C4-2B (cell line): ENCODE results near the gene SOCS7.

ENCODE experiments used
- H3K27ac ChIP-seq: fragments of 450-650 bp; 2 replicates; pipeline ENCODE4 v1.5.1; 2017
- ZFX ChIP-seq: fragments of 450-650 bp; IDR thresholded peaks from 2 replicates; pipeline ENCODE4 v1.6.1; 2017
- TF ChIP-seq, protein P1 (sequence below): fragments of 450-650 bp; conservative IDR thresholded peaks from 2 replicates; pipeline ENCODE4 v1.5.1; 2017; ENCODE audit warnings: mild to moderate bottlenecking

SOCS7 gene

DNA sequence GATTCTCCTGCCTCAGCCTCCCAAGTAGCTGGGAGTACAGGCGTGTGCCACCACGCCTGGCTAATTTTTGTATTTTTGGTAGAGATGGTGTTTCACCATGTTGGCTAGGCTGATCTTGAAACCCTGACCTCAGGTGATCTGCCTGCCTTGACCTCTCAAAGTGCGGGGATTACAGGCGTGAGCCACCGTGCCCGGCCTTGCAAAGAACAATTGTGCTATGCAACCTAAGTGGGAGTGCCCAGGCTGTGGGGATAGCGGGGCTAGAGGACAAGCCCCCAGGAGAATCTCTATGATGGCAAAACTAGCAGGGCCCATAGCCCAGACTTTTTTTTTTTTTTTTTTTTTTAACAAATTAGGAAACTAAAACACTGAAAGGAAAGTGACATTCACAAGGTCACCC is 5.9 kb upstream of the SOCS7 start:
- TF ChIP-seq, protein P1, sequence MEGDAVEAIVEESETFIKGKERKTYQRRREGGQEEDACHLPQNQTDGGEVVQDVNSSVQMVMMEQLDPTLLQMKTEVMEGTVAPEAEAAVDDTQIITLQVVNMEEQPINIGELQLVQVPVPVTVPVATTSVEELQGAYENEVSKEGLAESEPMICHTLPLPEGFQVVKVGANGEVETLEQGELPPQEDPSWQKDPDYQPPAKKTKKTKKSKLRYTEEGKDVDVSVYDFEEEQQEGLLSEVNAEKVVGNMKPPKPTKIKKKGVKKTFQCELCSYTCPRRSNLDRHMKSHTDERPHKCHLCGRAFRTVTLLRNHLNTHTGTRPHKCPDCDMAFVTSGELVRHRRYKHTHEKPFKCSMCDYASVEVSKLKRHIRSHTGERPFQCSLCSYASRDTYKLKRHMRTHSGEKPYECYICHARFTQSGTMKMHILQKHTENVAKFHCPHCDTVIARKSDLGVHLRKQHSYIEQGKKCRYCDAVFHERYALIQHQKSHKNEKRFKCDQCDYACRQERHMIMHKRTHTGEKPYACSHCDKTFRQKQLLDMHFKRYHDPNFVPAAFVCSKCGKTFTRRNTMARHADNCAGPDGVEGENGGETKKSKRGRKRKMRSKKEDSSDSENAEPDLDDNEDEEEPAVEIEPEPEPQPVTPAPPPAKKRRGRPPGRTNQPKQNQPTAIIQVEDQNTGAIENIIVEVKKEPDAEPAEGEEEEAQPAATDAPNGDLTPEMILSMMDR = no peak
- no peak for TF ChIP-seq ZFX
- H3K27ac ChIP-seq = no peak overlapping the region

DNA sequence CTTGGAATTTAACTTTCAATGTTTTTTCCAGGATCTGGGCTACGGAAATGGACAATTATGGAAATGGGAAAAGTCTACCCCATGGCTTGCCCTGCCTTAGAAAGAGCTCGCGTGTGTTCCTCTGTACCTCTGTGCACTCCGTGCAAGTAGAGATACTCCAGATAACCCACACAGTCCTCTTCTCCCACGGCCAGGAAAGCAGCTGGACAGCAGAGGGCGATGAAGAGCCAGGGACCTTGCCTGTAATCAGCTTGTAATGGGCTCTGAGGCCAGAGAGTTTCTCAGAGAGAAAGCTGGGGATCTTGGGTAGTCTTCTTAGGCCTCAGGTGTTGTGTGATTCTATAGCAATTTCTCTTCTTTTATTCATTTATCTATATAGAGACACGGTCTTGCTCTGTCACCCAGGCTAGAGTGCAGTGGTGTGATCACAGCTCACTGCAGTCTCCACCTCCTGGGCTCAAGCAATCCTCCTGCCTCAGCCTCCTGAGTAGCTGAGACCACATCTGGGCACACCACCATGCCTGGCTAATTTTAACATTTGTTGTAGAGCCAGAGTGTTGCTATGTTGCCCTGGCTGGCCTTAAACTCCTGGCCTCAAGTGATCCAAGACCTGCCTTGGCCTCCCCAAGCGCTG is 2.4 kb upstream of the SOCS7 start:
- TF ChIP-seq ZFX = no peak
- TF ChIP-seq, protein P1 = peak; percentile 98
- H3K27ac ChIP-seq = no peak overlapping the region

DNA sequence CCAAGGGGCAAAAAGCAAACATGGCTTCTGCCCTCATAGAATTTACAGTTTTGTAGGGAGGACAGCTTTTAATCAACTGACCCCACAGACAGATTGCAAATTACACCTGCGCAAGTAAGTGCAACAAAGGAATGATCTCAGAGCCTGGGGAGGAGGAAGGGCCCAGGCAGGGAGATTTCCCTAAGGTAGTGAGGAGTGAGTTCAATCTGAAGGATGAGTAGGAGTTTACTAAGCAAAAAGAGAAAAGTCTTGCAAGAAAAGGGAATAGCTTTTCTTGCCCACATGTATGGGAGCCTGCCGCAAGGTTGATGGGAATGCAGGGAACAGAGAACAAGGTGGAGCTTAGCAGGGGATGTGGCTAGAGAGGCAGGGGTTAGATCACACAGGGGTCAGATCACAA is 1.6 kb upstream of the SOCS7 start:
- H3K27ac ChIP-seq = no peak overlapping the region
- TF ChIP-seq, protein P1 = no peak
- no peak for TF ChIP-seq ZFX

DNA sequence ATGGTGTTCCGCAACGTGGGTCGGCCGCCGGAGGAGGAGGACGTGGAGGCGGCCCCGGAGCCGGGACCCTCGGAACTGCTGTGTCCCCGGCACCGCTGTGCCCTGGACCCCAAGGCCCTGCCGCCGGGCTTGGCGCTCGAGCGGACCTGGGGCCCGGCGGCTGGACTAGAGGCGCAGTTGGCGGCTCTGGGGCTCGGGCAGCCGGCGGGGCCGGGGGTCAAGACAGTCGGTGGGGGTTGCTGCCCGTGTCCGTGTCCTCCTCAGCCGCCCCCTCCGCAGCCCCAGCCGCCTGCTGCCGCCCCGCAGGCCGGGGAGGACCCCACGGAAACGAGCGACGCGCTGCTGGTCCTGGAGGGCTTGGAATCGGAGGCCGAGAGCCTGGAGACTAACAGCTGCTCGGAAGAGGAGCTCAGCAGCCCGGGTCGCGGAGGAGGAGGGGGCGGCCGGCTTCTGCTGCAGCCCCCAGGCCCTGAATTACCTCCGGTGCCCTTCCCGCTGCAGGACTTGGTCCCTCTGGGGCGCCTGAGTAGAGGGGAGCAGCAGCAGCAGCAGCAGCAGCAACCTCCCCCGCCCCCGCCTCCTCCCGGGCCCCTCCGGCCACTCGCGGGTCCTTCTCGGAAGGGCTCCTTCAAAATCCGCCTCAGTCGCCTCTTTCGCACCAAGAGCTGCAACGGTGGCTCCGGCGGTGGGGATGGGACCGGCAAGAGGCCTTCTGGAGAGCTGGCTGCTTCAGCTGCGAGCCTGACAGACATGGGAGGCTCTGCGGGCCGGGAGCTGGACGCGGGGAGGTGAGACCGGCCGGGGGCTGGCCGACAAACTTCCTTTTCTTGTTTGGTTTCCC is 821 bp downstream of the SOCS7 start:
- peak overlapping the region; percentile 75 for H3K27ac ChIP-seq
- peak; percentile 17 for TF ChIP-seq ZFX
- TF ChIP-seq, protein P1 = no peak

DNA sequence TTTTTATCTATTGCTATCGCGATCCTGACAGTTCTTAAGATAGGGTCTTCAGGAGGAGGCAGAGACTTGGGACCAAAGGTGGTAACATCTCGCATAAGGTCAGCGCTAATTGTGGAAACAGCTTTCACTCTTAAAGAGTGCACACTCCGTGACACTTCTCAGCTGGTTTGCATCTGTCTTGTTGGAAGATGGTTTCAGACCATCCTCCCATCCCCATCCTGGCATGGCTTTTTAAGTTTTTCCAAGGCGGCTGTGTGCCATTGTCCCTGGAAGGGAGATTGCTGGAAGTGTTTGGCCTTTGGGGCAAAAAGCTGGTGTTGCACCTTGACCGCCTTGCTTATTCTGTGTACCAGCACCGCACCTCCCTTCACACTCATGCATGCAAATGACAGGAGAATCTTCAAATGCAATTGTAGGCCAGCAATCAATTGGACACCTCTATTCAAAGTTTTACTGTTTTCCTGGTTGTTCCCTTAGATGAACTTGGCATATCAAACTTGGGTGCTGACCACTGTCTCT is 1.5 kb downstream of the SOCS7 start:
- peak overlapping the region; percentile 75 for H3K27ac ChIP-seq
- TF ChIP-seq, protein P1 = no peak
- TF ChIP-seq ZFX = no peak

DNA sequence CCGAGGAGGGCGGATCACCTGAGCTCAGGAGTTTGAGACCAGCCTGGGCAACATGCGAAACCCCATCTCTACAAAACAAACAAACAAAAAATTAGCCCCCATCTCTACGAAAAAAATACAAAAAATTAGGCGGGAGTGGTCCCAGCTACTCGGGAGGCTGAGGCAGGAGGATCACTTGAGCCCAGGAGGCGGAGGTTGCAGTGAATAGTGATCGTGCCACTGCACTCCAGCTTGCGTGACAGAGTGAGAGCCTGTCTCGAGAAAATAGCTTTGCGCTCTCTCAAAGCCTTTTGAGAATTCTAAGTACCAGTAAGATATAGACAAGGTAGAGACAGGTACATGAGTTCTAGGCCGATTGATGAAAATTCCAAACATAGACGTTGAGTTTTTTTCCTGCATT is 2.0 kb downstream of the SOCS7 start:
- TF ChIP-seq, protein P1 = no peak
- no peak for TF ChIP-seq ZFX
- no peak overlapping the region for H3K27ac ChIP-seq

DNA sequence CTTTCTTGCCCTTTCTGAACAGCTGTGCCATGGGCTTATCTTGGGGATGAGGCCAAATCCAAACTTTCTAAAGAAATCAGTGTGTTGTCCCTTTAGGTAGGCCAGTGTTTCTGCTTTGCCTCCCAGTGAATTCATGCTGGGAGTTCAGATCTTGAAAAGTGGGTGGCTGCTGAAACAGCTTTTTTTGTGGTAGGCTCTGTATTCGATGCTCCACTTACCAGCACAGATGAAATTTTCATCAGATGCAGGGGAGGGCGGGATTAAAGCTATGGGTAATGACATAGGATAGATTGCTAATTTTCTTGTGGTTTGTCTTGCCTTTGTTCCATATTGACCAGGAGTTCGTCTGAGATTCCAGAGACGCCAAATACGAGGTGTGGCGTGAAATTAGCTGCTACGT is 2.8 kb downstream of the SOCS7 start:
- TF ChIP-seq, protein P1 = no peak
- TF ChIP-seq ZFX = no peak
- no peak overlapping the region for H3K27ac ChIP-seq
